BJ (cell line): Measurements from ENCODE around the gene SPINT2. TPM values are rescaled to one million over a fixed set of nuclear protein-coding genes. Genes with fewer than 3 reads are reported as not detected.

Source experiments
- CTCF ChIA-PET: fragments of 350-600 bp; formaldehyde crosslinking; extraction: SDS; loops from one replicate; lab custom pipeline; 2021; ENCODE audit warnings: antibody characterized with exemption, inconsistent platforms; lab: Yijun Ruan, JAX
- POLR2A ChIA-PET: fragments of 300-600 bp; sonication (Branson Sonifier 250); formaldehyde crosslinking; extraction: SDS; loops from one replicate; lab custom pipeline; 2021; ENCODE audit warnings: antibody characterized with exemption; lab: Charles Lee
- DNase-seq: peaks from one replicate; pipeline ENCODE4 v3.0.0-alpha.2; 2011; ENCODE audit warnings: low read depth
- H3K27me3 ChIP-seq: 2 replicates; pipeline ENCODE4 v1.6.0; 2011; ENCODE audit warnings: low read length; ENCODE audit not compliant: control insufficient read depth, insufficient read depth
- H3K36me3 ChIP-seq: 2 replicates; pipeline ENCODE4 v1.5.1; 2011; ENCODE audit warnings: low read length; ENCODE audit not compliant: control insufficient read depth, insufficient read depth
- H3K4me3 ChIP-seq: 2 replicates; pipeline ENCODE4 v1.5.1; 2011; ENCODE audit warnings: low read depth, mild to moderate bottlenecking, control low read depth, low read length
- polyA plus RNA-seq: library from polyadenylated mRNA; depleted of rRNA; stranded (reverse); fragments of >200 nt; gene quantifications from 2 replicates; pipeline ENCODE4 v1.2.3, GENCODE V29; 2011
- TF ChIP-seq, protein P1 (sequence below): IDR thresholded peaks from 2 replicates; pipeline ENCODE4 v1.5.1; 2011; ENCODE audit warnings: low read depth, mild to moderate bottlenecking, control low read depth, inconsistent platforms, low read length, moderate library complexity; ENCODE audit not compliant: insufficient read depth

The SPINT2 gene
- polyA plus RNA-seq, 1 experiment, result 45.5 TPM

- POLR2A ChIA-PET, result no interaction called here
- no peak for DNase-seq
- TF ChIP-seq, protein P1, sequence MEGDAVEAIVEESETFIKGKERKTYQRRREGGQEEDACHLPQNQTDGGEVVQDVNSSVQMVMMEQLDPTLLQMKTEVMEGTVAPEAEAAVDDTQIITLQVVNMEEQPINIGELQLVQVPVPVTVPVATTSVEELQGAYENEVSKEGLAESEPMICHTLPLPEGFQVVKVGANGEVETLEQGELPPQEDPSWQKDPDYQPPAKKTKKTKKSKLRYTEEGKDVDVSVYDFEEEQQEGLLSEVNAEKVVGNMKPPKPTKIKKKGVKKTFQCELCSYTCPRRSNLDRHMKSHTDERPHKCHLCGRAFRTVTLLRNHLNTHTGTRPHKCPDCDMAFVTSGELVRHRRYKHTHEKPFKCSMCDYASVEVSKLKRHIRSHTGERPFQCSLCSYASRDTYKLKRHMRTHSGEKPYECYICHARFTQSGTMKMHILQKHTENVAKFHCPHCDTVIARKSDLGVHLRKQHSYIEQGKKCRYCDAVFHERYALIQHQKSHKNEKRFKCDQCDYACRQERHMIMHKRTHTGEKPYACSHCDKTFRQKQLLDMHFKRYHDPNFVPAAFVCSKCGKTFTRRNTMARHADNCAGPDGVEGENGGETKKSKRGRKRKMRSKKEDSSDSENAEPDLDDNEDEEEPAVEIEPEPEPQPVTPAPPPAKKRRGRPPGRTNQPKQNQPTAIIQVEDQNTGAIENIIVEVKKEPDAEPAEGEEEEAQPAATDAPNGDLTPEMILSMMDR, result no peak
Measured at GRCh38 chr19:38250821-38251563, 13.4 kb upstream of the SPINT2 start.

GRCh38 chr19:38251564-38252051, 12.8 kb upstream of the SPINT2 start:
- no peak overlapping the region for H3K4me3 ChIP-seq
- H3K36me3 ChIP-seq, result no peaks in the 10 kb centered on the region
- no peak for DNase-seq
- TF ChIP-seq, protein P1, result no peak
- CTCF ChIA-PET, result interaction anchor here (0.8 to 1.4 kb wide), 4 partner anchors 7 to 84 kb away, joined by 3 to 9 read pairs (median 3); partner anchors contain the start of gene CATSPERG
- H3K27me3 ChIP-seq, result no peaks in the 10 kb centered on the region
- POLR2A ChIA-PET, result interaction anchor here (0.6 kb wide), 1 partner anchor 26 kb away, joined by 3 read pairs; no protein-coding TSS in a partner anchor

More at GRCh38 chr19:38250821-38251563, 13.4 kb upstream of the SPINT2 start:
- H3K36me3 ChIP-seq, result no peaks in the 10 kb centered on the region
- CTCF ChIA-PET, result interaction anchor here (0.7 to 1.4 kb wide), 7 partner anchors 8 to 353 kb away, joined by 3 to 9 read pairs (median 3); partner anchors contain the start of gene CATSPERG
- H3K4me3 ChIP-seq, result no peak overlapping the region
- H3K27me3 ChIP-seq, result no peaks in the 10 kb centered on the region

- CTCF ChIA-PET, result interaction anchor here (0.8 to 1.4 kb wide), 3 partner anchors 8 to 83 kb away, joined by 3 to 9 read pairs (median 3); partner anchors contain the start of gene CATSPERG
- Histone ChIP-seq H3K4me3 (no peak overlapping the region), H3K27me3 (no peaks in the 10 kb centered on the region), H3K36me3 (no peaks in the 10 kb centered on the region)
- TF ChIP-seq, protein P1, result no peak
- DNase-seq, result no peak
- POLR2A ChIA-PET, result no interaction called here
Measured at GRCh38 chr19:38252385-38252784, 12.0 kb upstream of the SPINT2 start.

- Histone ChIP-seq H3K27me3 (no peaks in the 10 kb centered on the region), H3K4me3 (no peak overlapping the region), H3K36me3 (no peaks in the 10 kb centered on the region)
- ChIA-PET CTCF (interaction anchor here (1.4 kb wide), 1 partner anchor 9 kb away, joined by 3 read pairs; no protein-coding TSS in a partner anchor), POLR2A (no interaction called here)
- TF ChIP-seq, protein P1, result no peak
- DNase-seq, result no peak
Measured at GRCh38 chr19:38252941-38253691, 11.3 kb upstream of the SPINT2 start.

- CTCF ChIA-PET, result no interaction called here
- H3K4me3 ChIP-seq, result no peak overlapping the region
- no peak for DNase-seq
Measured at GRCh38 chr19:38253788-38254187, 10.6 kb upstream of the SPINT2 start.

More at GRCh38 chr19:38253788-38254187, 10.6 kb upstream of the SPINT2 start:
- TF ChIP-seq, protein P1, result no peak
- Histone ChIP-seq H3K27me3 (no peaks in the 10 kb centered on the region), H3K36me3 (no peaks in the 10 kb centered on the region)
- POLR2A ChIA-PET, result no interaction called here
